ENCODE results near the gene NOD1.

- TF ChIP-seq CTCF (IDR thresholded peaks at IDR 0.05; ENCODE audit: borderline replicate concordance, extremely low read depth, low read length, poor library complexity, severe bottlenecking) (no peak), EZH2 (IDR thresholded peaks at IDR 0.05; ENCODE audit: borderline replicate concordance, low read depth, low read length, severe bottlenecking) (no peak)
Measured at GRCh38 chr7:30430276-30430675, 48.3 kb downstream of the NOD1 start.
